OCI-LY1 (cell line): ENCODE results near the gene C15orf62.

Experiments used
- H2AFZ ChIP-seq: fragments of 200-600 bp; sonication (generic), shearing (Covaris generic); 2 replicates; pipeline ENCODE4 v1.6.0; 2014; ENCODE audit warnings: antibody characterized with exemption, mild to moderate bottlenecking, low read length
- H3F3A ChIP-seq: fragments of 200-600 bp; sonication (generic), shearing (Covaris generic); 2 replicates; pipeline ENCODE4 v1.6.0; 2014; ENCODE audit warnings: mild to moderate bottlenecking, antibody characterized with exemption, low read length, moderate library complexity; ENCODE audit not compliant: insufficient read depth
- H3K27ac ChIP-seq: fragments of 200-600 bp; sonication (generic); 2 replicates; pipeline ENCODE4 v1.5.1; 2014; ENCODE audit warnings: low read length, mixed run types, mild to moderate bottlenecking, low read depth; ENCODE audit not compliant: poor library complexity, severe bottlenecking
- H3K27me3 ChIP-seq: fragments of 200-600 bp; sonication (generic); 2 replicates; pipeline ENCODE4 v1.6.0; 2014; ENCODE audit warnings: antibody characterized with exemption, mild to moderate bottlenecking, low read length, moderate library complexity; ENCODE audit not compliant: insufficient read depth
- H3K36me3 ChIP-seq: fragments of 200-600 bp; sonication (generic); 2 replicates; pipeline ENCODE4 v1.6.1; 2014; ENCODE audit warnings: mild to moderate bottlenecking, antibody characterized with exemption, low read length, moderate library complexity, mixed read lengths; ENCODE audit not compliant: insufficient read depth
- H3K4me1 ChIP-seq: fragments of 200-600 bp; sonication (generic); 2 replicates; pipeline ENCODE4 v1.5.1; 2014; ENCODE audit warnings: mild to moderate bottlenecking, low read length, moderate library complexity; ENCODE audit not compliant: insufficient read depth, severe bottlenecking
- H3K4me2 ChIP-seq: fragments of 200-600 bp; sonication (generic), shearing (Covaris generic); 2 replicates; pipeline ENCODE4 v1.6.1; 2014; ENCODE audit warnings: low read length
- H3K4me3 ChIP-seq: fragments of 200-600 bp; sonication (generic); 2 replicates; pipeline ENCODE4 v1.5.1; 2014; ENCODE audit warnings: low read length, low read depth, mild to moderate bottlenecking, mixed read lengths; ENCODE audit not compliant: poor library complexity, severe bottlenecking
- H3K79me2 ChIP-seq: fragments of 200-600 bp; shearing (Covaris generic); 2 replicates; pipeline ENCODE4 v1.6.1; 2016; ENCODE audit warnings: mixed run types, low read length, mixed read lengths; ENCODE audit not compliant: insufficient read depth
- H3K9ac ChIP-seq: fragments of 200-600 bp; sonication (generic), shearing (Covaris generic); 2 replicates; pipeline ENCODE4 v1.6.1; 2014; ENCODE audit warnings: mild to moderate bottlenecking, low read length, mixed read lengths
- H3K9me2 ChIP-seq: fragments of 200-600 bp; sonication (generic), shearing (Covaris generic); 2 replicates; pipeline ENCODE4 v1.6.1; 2014; ENCODE audit warnings: low read depth, mild to moderate bottlenecking, low read length, mixed read lengths
- H3K9me3 ChIP-seq: fragments of 200-600 bp; shearing (Covaris generic); 2 replicates; pipeline ENCODE4 v1.6.1; 2014; ENCODE audit warnings: low read length, mixed read lengths
- H4K20me1 ChIP-seq: fragments of 200-600 bp; sonication (generic), shearing (Covaris generic); 2 replicates; pipeline ENCODE4 v1.6.0; 2016; ENCODE audit warnings: mild to moderate bottlenecking, low read length; ENCODE audit not compliant: insufficient read depth
- EZH2 ChIP-seq: fragments of 200-600 bp; sonication (generic), shearing (Covaris generic); IDR thresholded peaks from 2 replicates; pipeline ENCODE4 v1.8.0; 2017; ENCODE audit warnings: borderline replicate concordance, mixed run types, mild to moderate bottlenecking, antibody characterized with exemption, low read length, moderate library complexity, mixed read lengths
- TF ChIP-seq, protein P1 (sequence below): fragments of 200-600 bp; sonication (generic), shearing (Covaris generic); IDR thresholded peaks from 2 replicates; pipeline ENCODE4 v1.5.1; 2017; ENCODE audit warnings: mild to moderate bottlenecking, antibody characterized with exemption, low read length, moderate library complexity, mixed read lengths

Gene C15orf62

DNA sequence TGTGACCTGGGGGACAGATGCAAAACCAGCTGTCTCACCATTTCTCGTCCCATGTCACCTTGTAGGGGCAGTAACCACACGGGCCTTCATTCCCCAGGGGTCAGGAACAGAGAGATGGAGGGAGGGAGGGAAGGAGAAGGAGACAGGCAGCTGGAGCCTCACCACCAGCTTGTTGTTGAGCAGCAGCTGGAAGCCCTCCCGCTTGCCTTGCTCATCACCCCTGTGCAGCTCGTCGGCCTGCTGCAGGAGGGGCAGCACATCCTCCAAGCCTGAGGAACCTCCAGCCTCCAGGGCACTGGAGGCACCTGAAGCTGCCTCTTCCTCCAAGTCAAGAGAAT lies 25.0 kb upstream of the C15orf62 start:
- peaks cover 83% of the 10 kb centered on the region for H3K36me3 ChIP-seq

DNA sequence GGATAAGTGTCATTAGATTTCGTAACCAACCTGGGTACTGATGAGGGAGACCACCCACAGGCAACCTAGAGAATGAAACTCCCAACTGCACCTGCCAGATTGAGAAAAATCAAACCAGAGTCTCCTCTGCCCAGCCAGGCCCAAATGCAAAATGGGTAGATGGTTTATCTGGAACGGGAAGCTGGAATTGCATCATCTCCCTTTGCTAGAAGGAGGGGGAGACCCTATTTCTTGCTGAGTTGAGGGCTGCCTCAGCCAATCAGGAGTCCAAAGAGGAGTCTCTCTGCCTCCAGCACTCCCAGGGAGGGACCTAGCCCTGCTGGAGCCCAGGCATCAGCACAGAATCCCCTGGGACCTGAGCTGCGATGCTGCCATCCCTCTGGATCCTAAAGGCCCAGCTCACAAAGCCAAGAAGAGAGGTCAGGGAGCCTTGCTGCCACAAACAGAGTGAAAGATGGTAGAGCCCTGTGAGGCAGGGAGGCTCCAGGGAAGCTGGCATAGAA lies 22.8 kb upstream of the C15orf62 start:
- Histone ChIP-seq H3K27me3 (no peaks in the 10 kb centered on the region), H3K27ac (no peak overlapping the region), H3K4me2 (no peak overlapping the region), H3K79me2 (0 out of 2 replicates have a peak, but pooled peaks cover under 1% of the 10 kb centered on the region), H2AFZ (no peak overlapping the region), H3K36me3 (peaks cover 81% of the 10 kb centered on the region), H3K4me3 (no peak overlapping the region), H3K9me3 (no peaks in the 10 kb centered on the region), H3K9ac (no peak overlapping the region), H4K20me1 (no peaks in the 10 kb centered on the region), H3K9me2 (no peaks in the 10 kb centered on the region), H3K4me1 (no peaks in the 10 kb centered on the region), H3F3A (no peaks in the 10 kb centered on the region)
- TF ChIP-seq EZH2 = no peak
- TF ChIP-seq, protein P1, sequence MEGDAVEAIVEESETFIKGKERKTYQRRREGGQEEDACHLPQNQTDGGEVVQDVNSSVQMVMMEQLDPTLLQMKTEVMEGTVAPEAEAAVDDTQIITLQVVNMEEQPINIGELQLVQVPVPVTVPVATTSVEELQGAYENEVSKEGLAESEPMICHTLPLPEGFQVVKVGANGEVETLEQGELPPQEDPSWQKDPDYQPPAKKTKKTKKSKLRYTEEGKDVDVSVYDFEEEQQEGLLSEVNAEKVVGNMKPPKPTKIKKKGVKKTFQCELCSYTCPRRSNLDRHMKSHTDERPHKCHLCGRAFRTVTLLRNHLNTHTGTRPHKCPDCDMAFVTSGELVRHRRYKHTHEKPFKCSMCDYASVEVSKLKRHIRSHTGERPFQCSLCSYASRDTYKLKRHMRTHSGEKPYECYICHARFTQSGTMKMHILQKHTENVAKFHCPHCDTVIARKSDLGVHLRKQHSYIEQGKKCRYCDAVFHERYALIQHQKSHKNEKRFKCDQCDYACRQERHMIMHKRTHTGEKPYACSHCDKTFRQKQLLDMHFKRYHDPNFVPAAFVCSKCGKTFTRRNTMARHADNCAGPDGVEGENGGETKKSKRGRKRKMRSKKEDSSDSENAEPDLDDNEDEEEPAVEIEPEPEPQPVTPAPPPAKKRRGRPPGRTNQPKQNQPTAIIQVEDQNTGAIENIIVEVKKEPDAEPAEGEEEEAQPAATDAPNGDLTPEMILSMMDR = no peak

More for the DNA sequence above, 25.0 kb upstream of the C15orf62 start:
- Histone ChIP-seq H3K9me2 (no peaks in the 10 kb centered on the region), H4K20me1 (no peaks in the 10 kb centered on the region), H3K4me1 (no peaks in the 10 kb centered on the region), H3K9ac (no peak overlapping the region), H2AFZ (no peak overlapping the region), H3K27me3 (no peaks in the 10 kb centered on the region), H3K4me3 (no peak overlapping the region), H3K79me2 (no peaks in the 10 kb centered on the region), H3K9me3 (no peaks in the 10 kb centered on the region), H3K27ac (no peak overlapping the region), H3F3A (no peaks in the 10 kb centered on the region), H3K4me2 (no peak overlapping the region)
- TF ChIP-seq EZH2 = no peak
- TF ChIP-seq, protein P1 = no peak

DNA sequence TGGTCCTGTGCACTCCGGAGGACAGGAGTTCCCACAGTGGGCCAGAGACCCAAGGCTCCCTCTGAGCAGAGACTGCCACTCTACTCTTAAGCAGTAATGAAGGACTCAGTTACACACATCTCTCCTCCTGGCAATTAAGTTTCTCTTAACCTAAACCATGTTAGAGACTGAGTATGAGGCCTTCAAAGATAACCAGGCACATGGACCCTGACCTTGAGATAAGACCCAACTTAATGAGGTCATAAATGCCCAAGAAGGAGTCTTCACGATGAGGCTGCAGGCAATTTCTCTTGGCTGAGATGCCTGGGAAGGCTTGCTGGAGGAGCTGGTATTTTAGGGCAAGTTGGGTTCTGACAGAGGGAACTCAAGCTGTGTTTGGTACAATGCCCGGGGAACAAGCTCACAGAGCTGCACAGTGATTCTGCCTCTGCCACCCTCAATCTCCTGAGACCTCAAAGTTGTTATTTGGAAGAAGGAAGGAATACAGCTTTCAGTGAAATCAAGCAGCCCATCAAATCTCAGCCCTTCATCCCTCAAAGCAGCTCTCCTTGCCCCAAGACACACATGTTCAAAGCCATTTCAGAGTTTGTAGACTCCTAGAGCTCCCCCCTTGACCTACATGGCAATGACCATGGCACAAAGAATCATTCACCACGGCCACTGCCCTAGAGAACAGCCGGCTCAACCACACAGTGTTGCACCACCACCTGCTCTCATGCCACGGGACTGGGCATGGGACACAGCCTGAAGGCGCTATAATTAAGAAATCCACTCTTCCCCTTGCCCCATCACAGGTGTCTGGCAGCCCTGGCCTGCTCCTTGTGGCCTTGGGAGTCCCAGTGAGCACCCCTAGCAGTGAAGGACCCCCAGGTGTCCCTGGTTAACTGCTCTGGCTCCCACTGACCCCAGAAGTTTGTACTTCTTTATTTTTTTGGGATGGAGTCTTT lies 21.8 kb upstream of the C15orf62 start:
- no peak for TF ChIP-seq EZH2
- TF ChIP-seq, protein P1 = no peak
- Histone ChIP-seq H3K27ac (no peak overlapping the region), H3K9ac (no peak overlapping the region), H2AFZ (no peak overlapping the region), H3K4me1 (peaks cover 7% of the 10 kb centered on the region), H3K9me2 (no peaks in the 10 kb centered on the region), H3F3A (no peaks in the 10 kb centered on the region), H3K4me3 (no peak overlapping the region), H4K20me1 (no peaks in the 10 kb centered on the region), H3K79me2 (peaks cover 9% of the 10 kb centered on the region; the same call in 1 of the 2 replicates), H3K4me2 (no peak overlapping the region), H3K27me3 (no peaks in the 10 kb centered on the region), H3K36me3 (peaks cover 81% of the 10 kb centered on the region), H3K9me3 (no peaks in the 10 kb centered on the region)
